ENCODE measurements around the gene SS18. TPM values are rescaled to one million over a fixed set of nuclear protein-coding genes. Genes with fewer than 3 reads are reported as not detected.

SS18 gene
- polyA plus RNA-seq, 2 donors: 30.4 to 40.6 TPM

DNA sequence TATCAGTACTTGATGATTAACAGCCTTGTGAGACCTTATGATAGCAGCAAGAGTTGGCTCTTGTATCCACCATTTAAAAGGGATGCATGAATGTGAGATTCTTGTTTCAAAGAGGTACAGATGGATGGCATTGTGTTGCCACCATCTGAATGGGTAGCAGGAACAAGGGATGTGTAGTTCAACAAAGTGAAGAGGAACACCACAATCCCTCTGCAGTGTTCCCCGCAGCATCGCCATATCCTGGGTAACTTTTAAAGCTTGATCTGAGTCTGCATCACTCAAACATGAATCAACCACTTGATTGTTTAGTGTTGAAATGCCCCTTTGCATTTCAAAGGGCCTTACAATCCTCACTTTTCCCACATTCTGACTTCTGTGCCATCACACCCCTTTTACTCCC is 106.7 kb downstream of the SS18 start:
- no peak overlapping the region for H3K27ac ChIP-seq (ENCODE audit: low read depth in 2 of 2, low read length in 1 of 2)
- 94 to 97% methylated on average over 2 of the region's 2 CpGs for WGBS, 2 donors
- H3K4me1 ChIP-seq (ENCODE audit: control insufficient read depth in 2 of 2, insufficient read depth in 2 of 2, low read length in 1 of 2): no peaks in the 10 kb centered on the region
- H3K9me3 ChIP-seq (ENCODE audit: control insufficient read depth in 2 of 2, insufficient read depth in 1 of 2, low read depth in 1 of 2, low read length in 1 of 2): no peaks in the 10 kb centered on the region
- H3K27me3 ChIP-seq (ENCODE audit: control insufficient read depth in 1 of 2, insufficient read depth in 2 of 2, low read length in 2 of 2): no peaks in the 10 kb centered on the region
- no peaks in the 10 kb centered on the region for H3K36me3 ChIP-seq (ENCODE audit: control insufficient read depth in 2 of 2, insufficient read depth in 2 of 2, low read length in 1 of 2)
- no peak overlapping the region for H3K4me3 ChIP-seq (ENCODE audit: low read depth in 1 of 2, low read length in 2 of 2)

DNA sequence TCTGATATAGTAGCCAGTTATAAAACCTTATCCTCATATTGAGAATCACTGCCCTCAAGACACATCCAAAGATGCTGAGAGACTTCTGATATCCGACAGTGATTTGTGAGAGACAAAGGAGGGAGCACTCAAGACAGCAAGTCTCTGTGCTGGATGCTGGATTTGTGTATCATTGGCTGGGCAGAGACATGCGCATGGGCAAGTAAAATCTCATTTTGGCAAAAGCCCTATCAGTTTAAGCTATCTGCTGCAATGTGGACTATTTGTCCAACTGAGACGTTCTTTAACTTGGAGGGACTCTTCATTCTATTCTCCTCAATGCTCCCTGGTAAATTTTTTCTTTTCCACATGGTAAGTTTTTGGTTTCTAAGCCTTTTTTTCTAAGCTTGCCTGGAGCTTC is 107.5 kb downstream of the SS18 start:
- WGBS, 2 donors: 83 to 88% methylated on average over 3 of the region's 3 CpGs
- Histone ChIP-seq H3K27me3 (ENCODE audit: control insufficient read depth in 1 of 2, insufficient read depth in 2 of 2, low read length in 2 of 2) (no peaks in the 10 kb centered on the region), H3K27ac (ENCODE audit: low read depth in 2 of 2, low read length in 1 of 2) (no peak overlapping the region), H3K36me3 (ENCODE audit: control insufficient read depth in 2 of 2, insufficient read depth in 2 of 2, low read length in 1 of 2) (no peaks in the 10 kb centered on the region), H3K9me3 (ENCODE audit: control insufficient read depth in 2 of 2, insufficient read depth in 1 of 2, low read depth in 1 of 2, low read length in 1 of 2) (no peaks in the 10 kb centered on the region), H3K4me1 (ENCODE audit: control insufficient read depth in 2 of 2, insufficient read depth in 2 of 2, low read length in 1 of 2) (no peaks in the 10 kb centered on the region), H3K4me3 (ENCODE audit: low read depth in 1 of 2, low read length in 2 of 2) (no peak overlapping the region)

DNA sequence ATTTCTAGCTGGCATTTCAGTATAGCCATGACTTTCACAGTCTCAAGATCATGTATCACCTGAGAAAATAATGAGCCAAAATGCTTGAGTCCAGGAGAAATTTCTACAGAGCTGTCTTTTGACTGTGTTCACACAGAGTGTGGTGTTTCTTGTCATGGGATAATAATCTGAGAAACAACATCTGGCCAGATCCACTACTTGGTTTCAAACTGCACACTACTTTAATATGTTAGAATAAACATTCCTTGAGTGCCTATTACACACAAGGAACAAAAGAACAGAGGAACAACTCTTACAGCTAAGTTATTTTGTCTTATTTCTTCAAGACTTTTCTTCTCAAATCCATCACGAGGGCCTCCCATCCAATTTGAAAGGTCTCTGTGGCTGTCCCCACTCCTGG is 108.3 kb downstream of the SS18 start:
- no peak overlapping the region for H3K27ac ChIP-seq (ENCODE audit: low read depth in 2 of 2, low read length in 1 of 2)
- H3K36me3 ChIP-seq (ENCODE audit: control insufficient read depth in 2 of 2, insufficient read depth in 2 of 2, low read length in 1 of 2): no peaks in the 10 kb centered on the region
- H3K4me3 ChIP-seq (ENCODE audit: low read depth in 1 of 2, low read length in 2 of 2): no peak overlapping the region
- no peaks in the 10 kb centered on the region for H3K27me3 ChIP-seq (ENCODE audit: control insufficient read depth in 1 of 2, insufficient read depth in 2 of 2, low read length in 2 of 2)
- no peaks in the 10 kb centered on the region for H3K9me3 ChIP-seq (ENCODE audit: control insufficient read depth in 2 of 2, insufficient read depth in 1 of 2, low read depth in 1 of 2, low read length in 1 of 2)
- H3K4me1 ChIP-seq (ENCODE audit: control insufficient read depth in 2 of 2, insufficient read depth in 2 of 2, low read length in 1 of 2): no peaks in the 10 kb centered on the region
- WGBS, 2 donors: 52% methylated on average over 1 of the region's 1 CpG

DNA sequence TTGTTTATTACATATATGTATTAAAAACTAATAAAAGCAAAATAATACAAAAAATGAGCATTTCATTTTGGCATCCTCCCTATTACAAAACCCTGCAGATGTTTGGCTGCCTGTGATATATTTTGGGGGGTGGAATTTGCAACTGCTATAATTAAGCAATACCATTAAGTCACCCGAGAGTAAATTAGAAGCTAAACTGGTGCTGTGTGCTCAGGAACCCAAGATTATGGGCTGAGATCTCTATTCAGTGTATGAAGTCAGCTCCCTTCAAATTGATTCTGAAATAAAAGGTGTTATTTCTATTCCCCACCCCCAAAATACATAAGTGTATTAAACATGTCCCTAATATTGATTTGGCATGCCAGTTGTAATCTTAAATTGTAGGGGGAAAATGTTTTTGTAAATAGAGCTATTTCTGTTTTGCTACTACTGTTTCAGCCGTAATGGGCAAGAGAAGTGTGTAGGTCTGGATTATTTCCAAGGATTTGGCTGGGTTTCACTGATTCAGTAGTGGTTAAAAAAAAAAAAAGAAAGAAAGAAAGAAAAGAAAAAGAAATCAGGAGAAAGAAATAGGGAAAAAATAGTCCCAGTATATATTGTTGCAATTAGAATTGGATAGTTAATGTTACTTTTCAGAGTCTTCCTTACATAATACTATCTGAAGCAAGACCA is 110.9 kb downstream of the SS18 start:
- no peak overlapping the region for H3K27ac ChIP-seq (ENCODE audit: low read depth in 2 of 2, low read length in 1 of 2)
- H3K36me3 ChIP-seq (ENCODE audit: control insufficient read depth in 2 of 2, insufficient read depth in 2 of 2, low read length in 1 of 2): no peaks in the 10 kb centered on the region
- no peaks in the 10 kb centered on the region for H3K9me3 ChIP-seq (ENCODE audit: control insufficient read depth in 2 of 2, insufficient read depth in 1 of 2, low read depth in 1 of 2, low read length in 1 of 2)
- no peak overlapping the region for H3K4me3 ChIP-seq (ENCODE audit: low read depth in 1 of 2, low read length in 2 of 2)
- no peaks in the 10 kb centered on the region for H3K27me3 ChIP-seq (ENCODE audit: control insufficient read depth in 1 of 2, insufficient read depth in 2 of 2, low read length in 2 of 2)
- no peaks in the 10 kb centered on the region for H3K4me1 ChIP-seq (ENCODE audit: control insufficient read depth in 2 of 2, insufficient read depth in 2 of 2, low read length in 1 of 2)
- WGBS, 2 donors: 55 to 61% methylated on average over 2 of the region's 2 CpGs

DNA sequence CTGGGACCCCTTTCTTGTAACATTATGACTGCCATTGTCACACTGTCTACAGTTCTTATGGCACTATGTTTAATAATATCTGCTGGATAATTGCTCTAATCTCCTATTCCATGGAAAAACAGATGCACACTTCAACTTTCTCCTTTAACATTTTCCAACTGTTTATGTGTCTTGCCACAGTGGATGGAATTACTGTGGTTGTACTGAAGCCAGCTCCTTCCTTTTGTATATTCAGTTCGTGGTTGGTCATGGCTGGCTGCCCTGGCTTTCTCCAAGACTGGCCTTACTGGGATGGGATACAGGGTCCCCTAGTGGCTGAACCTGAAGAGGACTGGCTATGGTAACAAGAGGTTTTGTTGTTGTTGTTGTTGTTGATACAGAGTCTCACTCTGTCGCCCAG is 113.9 kb downstream of the SS18 start:
- H3K27ac ChIP-seq (ENCODE audit: low read depth in 2 of 2, low read length in 1 of 2): no peak overlapping the region
- H3K9me3 ChIP-seq (ENCODE audit: control insufficient read depth in 2 of 2, insufficient read depth in 1 of 2, low read depth in 1 of 2, low read length in 1 of 2): no peaks in the 10 kb centered on the region
- 54 to 67% methylated on average over 2 of the region's 2 CpGs for WGBS, 2 donors
- no peaks in the 10 kb centered on the region for H3K27me3 ChIP-seq (ENCODE audit: control insufficient read depth in 1 of 2, insufficient read depth in 2 of 2, low read length in 2 of 2)
- no peak overlapping the region for H3K4me3 ChIP-seq (ENCODE audit: low read depth in 1 of 2, low read length in 2 of 2)
- H3K4me1 ChIP-seq (ENCODE audit: control insufficient read depth in 2 of 2, insufficient read depth in 2 of 2, low read length in 1 of 2): no peaks in the 10 kb centered on the region
- H3K36me3 ChIP-seq (ENCODE audit: control insufficient read depth in 2 of 2, insufficient read depth in 2 of 2, low read length in 1 of 2): no peaks in the 10 kb centered on the region

DNA sequence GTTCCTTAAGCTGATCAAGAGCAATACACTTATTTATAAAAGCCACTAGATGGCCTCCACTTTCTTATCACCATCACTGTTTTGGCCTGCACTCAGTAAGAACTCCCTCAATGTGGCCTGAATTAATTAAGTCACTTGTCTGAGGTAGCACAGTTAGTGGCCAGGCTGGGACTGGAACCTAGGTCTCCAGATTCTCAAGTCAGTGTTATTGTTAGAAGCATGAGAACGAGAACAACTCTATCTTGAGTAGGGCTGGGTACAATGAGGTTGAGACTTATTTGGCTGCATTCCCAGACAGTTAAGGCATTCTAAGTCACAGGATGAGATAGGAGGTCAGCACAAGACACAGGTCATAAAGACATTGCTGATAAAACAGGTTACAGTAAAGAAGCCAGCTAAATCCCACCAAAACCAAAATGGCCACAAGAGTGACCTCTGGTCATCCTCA is 115.8 kb downstream of the SS18 start:
- no peaks in the 10 kb centered on the region for H3K27me3 ChIP-seq (ENCODE audit: control insufficient read depth in 1 of 2, insufficient read depth in 2 of 2, low read length in 2 of 2)
- no peak overlapping the region for H3K27ac ChIP-seq (ENCODE audit: low read depth in 2 of 2, low read length in 1 of 2)
- H3K4me3 ChIP-seq (ENCODE audit: low read depth in 1 of 2, low read length in 2 of 2): no peak overlapping the region
- no peaks in the 10 kb centered on the region for H3K36me3 ChIP-seq (ENCODE audit: control insufficient read depth in 2 of 2, insufficient read depth in 2 of 2, low read length in 1 of 2)
- H3K9me3 ChIP-seq (ENCODE audit: control insufficient read depth in 2 of 2, insufficient read depth in 1 of 2, low read depth in 1 of 2, low read length in 1 of 2): no peaks in the 10 kb centered on the region
- 58 to 63% methylated on average over 1 of the region's 1 CpG for WGBS, 2 donors
- H3K4me1 ChIP-seq (ENCODE audit: control insufficient read depth in 2 of 2, insufficient read depth in 2 of 2, low read length in 1 of 2): no peaks in the 10 kb centered on the region

Other genes with a start within 250 kb of the SS18 start
- under 1 TPM; 0.04 TPM for gene PSMA8, start 43.3 kb upstream of the SS18 start, polyA plus RNA-seq
- gene TAF4B, start 135.8 kb upstream of the SS18 start, polyA plus RNA-seq: 1 to 10 TPM; 1.8 to 2.0 TPM